SK-N-SH (cell line): ENCODE measurements around the gene TTC38. TPM values are rescaled to one million over a fixed set of nuclear protein-coding genes. Genes with fewer than 3 reads are reported as not detected.

Experiments
- CTCF ChIA-PET: fragments of 300-600, 350-600 bp; formaldehyde crosslinking; extraction: SDS; loops from one replicate; lab custom pipeline; 2021; lab: Yijun Ruan, JAX
- POLR2A ChIA-PET: fragments of 350-600 bp; sonication (Branson Sonifier 250); formaldehyde crosslinking; extraction: SDS; loops from one replicate; lab custom pipeline; 2020; ENCODE audit warnings: antibody characterized with exemption, inconsistent platforms; lab: Yijun Ruan, JAX
- DNase-seq: peaks from one replicate; pipeline ENCODE4 v3.0.0; 2012
- H2AFZ ChIP-seq: fragments of 200-600 bp; sonication (generic); 2 replicates; pipeline ENCODE4 v1.8.1; 2016; ENCODE audit warnings: antibody characterized with exemption, mild to moderate bottlenecking, low read depth
- H3F3A ChIP-seq: fragments of 200-600 bp; sonication (generic); replicated peaks from 2 replicates; pipeline ENCODE3; 2016; ENCODE audit warnings: antibody characterized with exemption, mild to moderate bottlenecking; ENCODE audit not compliant: insufficient read depth
- H3K27ac ChIP-seq, 2 experiments: fragments of 200-500 bp in 1 of 2; fragments of 200-600 bp in 1 of 2; sonication (Bioruptor generic) in 1 of 2; sonication (generic), shearing (Covaris generic) in 1 of 2; 2 replicates each; pipeline versions ENCODE4 v1.5.1 to v1.6.1; 2014 to 2016; ENCODE audit warnings: low read depth in 2 of 2, inconsistent platforms in 1 of 2, low read length in 1 of 2, mild to moderate bottlenecking in 1 of 2, mixed read lengths in 1 of 2
- H3K27me3 ChIP-seq: fragments of 200-600 bp; sonication (generic), shearing (Covaris generic); 2 replicates; pipeline ENCODE4 v1.6.1; 2016; ENCODE audit warnings: mixed run types; ENCODE audit not compliant: insufficient read depth
- H3K36me3 ChIP-seq, 2 experiments: fragments of 200-500 bp in 1 of 2; fragments of 200-600 bp in 1 of 2; sonication (Bioruptor generic) in 1 of 2; sonication (generic) in 1 of 2; replicated peaks in 1 of 2; 2 replicates each; pipeline versions ENCODE3 to v1.5.1; 2014 to 2016; ENCODE audit warnings: low read length in 1 of 2, mild to moderate bottlenecking in 1 of 2; ENCODE audit not compliant: insufficient read depth in 2 of 2, control insufficient read depth in 1 of 2
- H3K4me1 ChIP-seq, 2 experiments: fragments of 200-500 bp in 1 of 2; fragments of 200-600 bp in 1 of 2; sonication (Bioruptor generic) in 1 of 2; sonication (generic), shearing (Covaris generic) in 1 of 2; 2 replicates each; pipeline versions ENCODE4 v1.5.1 to v1.6.1; 2014 to 2016; ENCODE audit warnings: low read depth in 1 of 2, low read length in 1 of 2, mixed run types in 1 of 2; ENCODE audit not compliant: insufficient read depth in 2 of 2, control insufficient read depth in 1 of 2
- H3K4me2 ChIP-seq: fragments of 200-600 bp; sonication (generic), shearing (Covaris generic); 2 replicates; pipeline ENCODE4 v1.6.1; 2017; ENCODE audit warnings: mixed run types
- H3K4me3 ChIP-seq, 2 experiments: fragments of 200-500 bp in 1 of 2; fragments of 200-600 bp in 1 of 2; sonication (Bioruptor generic) in 1 of 2; sonication (generic), shearing (Covaris generic) in 1 of 2; 2 replicates each; pipeline versions ENCODE4 v1.5.1 to v1.8.1; 2014 to 2016; ENCODE audit warnings: low read depth in 2 of 2, inconsistent platforms in 1 of 2, low read length in 1 of 2, mild to moderate bottlenecking in 1 of 2, mixed read lengths in 1 of 2, moderate library complexity in 1 of 2
- H3K79me2 ChIP-seq: fragments of 200-600 bp; sonication (generic); 2 replicates; pipeline ENCODE4 v1.8.1; 2017; ENCODE audit warnings: mild to moderate bottlenecking; ENCODE audit not compliant: insufficient read depth
- H3K9ac ChIP-seq: fragments of 200-600 bp; sonication (generic); 2 replicates; pipeline ENCODE4 v1.6.1; 2017; ENCODE audit warnings: mixed run types
- H3K9me2 ChIP-seq: fragments of 200-600 bp; sonication (generic); 2 replicates; pipeline ENCODE4 v1.6.1; 2017; ENCODE audit warnings: mixed run types
- H3K9me3 ChIP-seq: fragments of 200-600 bp; sonication (generic); 2 replicates; pipeline ENCODE4 v1.6.1; 2017; ENCODE audit warnings: mixed run types, mild to moderate bottlenecking, moderate library complexity
- H4K20me1 ChIP-seq: fragments of 200-600 bp; sonication (generic); 2 replicates; pipeline ENCODE4 v1.6.1; 2017; ENCODE audit warnings: mild to moderate bottlenecking, mixed run types; ENCODE audit not compliant: insufficient read depth
- CTCF ChIP-seq: fragments of 200-600 bp; sonication (generic); IDR thresholded peaks from 2 replicates; pipeline ENCODE4 v1.6.1; 2017; ENCODE audit warnings: antibody characterized with exemption, mild to moderate bottlenecking, moderate library complexity
- ELF1 ChIP-seq: IDR thresholded peaks from 2 replicates; pipeline ENCODE4 v1.4.0; 2012
- EP300 ChIP-seq, 2 experiments: IDR thresholded peaks; 2 replicates each; pipeline versions ENCODE4 v1.4.0 to v1.6.1; 2012; ENCODE audit warnings: borderline replicate concordance in 1 of 2, low read depth in 1 of 2, low read length in 1 of 2
- FOSL2 ChIP-seq: IDR thresholded peaks from 2 replicates; pipeline ENCODE4 v1.4.0; 2012; ENCODE audit warnings: low read depth, mild to moderate bottlenecking, moderate library complexity, borderline replicate concordance
- NFIC ChIP-seq: IDR thresholded peaks from 2 replicates; pipeline ENCODE4 v1.4.0; 2012; ENCODE audit warnings: borderline replicate concordance
- NRF1 ChIP-seq: IDR thresholded peaks from 2 replicates; pipeline ENCODE4 v1.6.1; 2012; ENCODE audit warnings: low read depth, mild to moderate bottlenecking, low read length
- POLR2AphosphoS5 ChIP-seq: IDR thresholded peaks from 2 replicates; pipeline ENCODE4 v1.6.1; 2012; ENCODE audit warnings: low read depth, low read length
- RCOR1 ChIP-seq: fragments of 150-350 bp; IDR thresholded peaks from 2 replicates; pipeline ENCODE4 v1.6.1; 2017; ENCODE audit warnings: antibody characterized with exemption, low read length
- SIN3A ChIP-seq: IDR thresholded peaks from 2 replicates; pipeline ENCODE4 v1.6.1; 2012; ENCODE audit warnings: low read depth, mild to moderate bottlenecking, low read length, moderate library complexity, borderline replicate concordance
- SMC3 ChIP-seq: IDR thresholded peaks from 2 replicates; pipeline ENCODE4 v1.6.1; 2012; ENCODE audit warnings: low read depth, low read length, improper control_type of control experiment
- TEAD4 ChIP-seq: IDR thresholded peaks from 2 replicates; pipeline ENCODE4 v1.4.0; 2012; ENCODE audit warnings: mild to moderate bottlenecking, borderline replicate concordance; ENCODE audit not compliant: insufficient read depth
- USF1 ChIP-seq: IDR thresholded peaks from 2 replicates; pipeline ENCODE4 v1.4.0; 2012; ENCODE audit warnings: low read depth, borderline replicate concordance
- YY1 ChIP-seq: IDR thresholded peaks from 2 replicates; pipeline ENCODE4 v1.4.0; 2012; ENCODE audit warnings: low read depth, mild to moderate bottlenecking
- ZBTB33 ChIP-seq: IDR thresholded peaks from 2 replicates; pipeline ENCODE4 v1.4.0; 2012; ENCODE audit warnings: low read depth, borderline replicate concordance
- WGBS: methylation state at CpG from one replicate; pipeline ENCODE4 v1.1.6; 2017; ENCODE audit warnings: low lambda C conversion rate; 5-methylcytosine and 5-hydroxymethylcytosine counted together
- polyA plus RNA-seq, 3 experiments: library from polyadenylated mRNA; depleted of rRNA; stranded (reverse); fragments of >200 nt; gene quantifications; 2 replicates each; pipeline ENCODE4 v1.2.3, GENCODE V29; 2012

Gene TTC38
- polyA plus RNA-seq, 1 of the 3 experiments (the other 2 are of a cell fraction), result 24.0 TPM

- H3K4me2 ChIP-seq, result no peak overlapping the region
- peaks cover 13% of the 10 kb centered on the region for H3F3A ChIP-seq
- ChIA-PET POLR2A (no interaction called here), CTCF (interaction anchor here (1.0 to 3.8 kb wide), 4 partner anchors 42 to 222 kb away, joined by 3 to 10 read pairs (median 3); partner anchors contain the start of gene GTSE1)
- no peaks in the 10 kb centered on the region for H3K9me2 ChIP-seq
- DNase-seq, result no peak
- peaks cover 6 to 15% of the 10 kb centered on the region in 2 experiments; a peak in 3 of 4 replicates for H3K4me1 ChIP-seq
- TF ChIP-seq SIN3A (no peak), NFIC (no peak), RCOR1 (no peak), YY1 (no peak), TEAD4 (no peak), ELF1 (no peak), ZBTB33 (no peak)
- no peak overlapping the region for H3K27ac ChIP-seq
- no peak overlapping the region for H3K4me3 ChIP-seq
- H3K9ac ChIP-seq, result no peak overlapping the region
- no peaks in the 10 kb centered on the region for H3K27me3 ChIP-seq
- no peaks in the 10 kb centered on the region for H3K9me3 ChIP-seq
- H4K20me1 ChIP-seq, result peaks cover 14% of the 10 kb centered on the region
- H3K36me3 ChIP-seq, result peaks cover 44 to 55% of the 10 kb centered on the region in 2 experiments
- WGBS, result 90% methylated on average over 8 of the region's 8 CpGs
- H2AFZ ChIP-seq, result no peak overlapping the region
- H3K79me2 ChIP-seq, result peaks cover 57% of the 10 kb centered on the region
Observed at GRCh38 chr22:46338636-46339035, 70.8 kb downstream of the TTC38 start.

GRCh38 chr22:46339956-46340355, 72.1 kb downstream of the TTC38 start:
- H3K9me2 ChIP-seq, result no peaks in the 10 kb centered on the region
- peaks cover 58% of the 10 kb centered on the region for H3K79me2 ChIP-seq
- CTCF ChIA-PET, result interaction anchor here (0.8 to 1.0 kb wide), 2 partner anchors 28 to 202 kb away, joined by 4 read pairs; no protein-coding TSS in a partner anchor
- H3K4me3 ChIP-seq, result no peak overlapping the region
- no peak overlapping the region for H2AFZ ChIP-seq
- no peak for DNase-seq
- peaks cover 53 to 67% of the 10 kb centered on the region in 2 experiments for H3K36me3 ChIP-seq
- no peaks in the 10 kb centered on the region for H3K9me3 ChIP-seq
- POLR2A ChIA-PET, result no interaction called here
- H3K4me1 ChIP-seq, result peaks cover 6 to 12% of the 10 kb centered on the region in 2 experiments; a peak in 3 of 4 replicates
- H3K4me2 ChIP-seq, result no peak overlapping the region
- no peaks in the 10 kb centered on the region for H3F3A ChIP-seq
- no peak for TF ChIP-seq USF1
- no peak for TF ChIP-seq NRF1
- TF ChIP-seq FOSL2, result no peak
- no peak for TF ChIP-seq RCOR1
- TF ChIP-seq SMC3, result no peak
- TF ChIP-seq POLR2AphosphoS5, result no peak
- TF ChIP-seq EP300 (IDR thresholded peaks at IDR 0.05; ENCODE audit: borderline replicate concordance in 1 of 2, low read depth in 1 of 2, low read length in 1 of 2), result no peak
- TF ChIP-seq YY1, result no peak
- TF ChIP-seq CTCF, result no peak
- 97% methylated on average over 5 of the region's 5 CpGs for WGBS
- H3K27me3 ChIP-seq, result no peaks in the 10 kb centered on the region
- H3K9ac ChIP-seq, result no peak overlapping the region
- H4K20me1 ChIP-seq, result peaks cover 14% of the 10 kb centered on the region
- H3K27ac ChIP-seq, result no peak overlapping the region
